IPS-18c (cell line): ENCODE data around the gene RPS13.
A peak's percentile ranks its signal among the peaks of the same experiment; 100 is the strongest.
"Not testable (repeated sequence)": the region's sequence is repeated elsewhere in the genome, so short reads cannot be mapped to it uniquely, and the experiment has no call there.

ENCODE experiments used
- H3K4me3 ChIP-seq: 2 replicates; pipeline ENCODE4 v1.7.0; 2013; ENCODE audit warnings: low read depth, mild to moderate bottlenecking, low read length, moderate library complexity; ENCODE audit not compliant: insufficient read depth
- H3K9me3 ChIP-seq: one replicate; pipeline ENCODE4 v1.6.1; 2013; ENCODE audit warnings: mild to moderate bottlenecking, low read length, moderate library complexity; ENCODE audit not compliant: control insufficient read depth, insufficient read depth

The RPS13 gene

DNA sequence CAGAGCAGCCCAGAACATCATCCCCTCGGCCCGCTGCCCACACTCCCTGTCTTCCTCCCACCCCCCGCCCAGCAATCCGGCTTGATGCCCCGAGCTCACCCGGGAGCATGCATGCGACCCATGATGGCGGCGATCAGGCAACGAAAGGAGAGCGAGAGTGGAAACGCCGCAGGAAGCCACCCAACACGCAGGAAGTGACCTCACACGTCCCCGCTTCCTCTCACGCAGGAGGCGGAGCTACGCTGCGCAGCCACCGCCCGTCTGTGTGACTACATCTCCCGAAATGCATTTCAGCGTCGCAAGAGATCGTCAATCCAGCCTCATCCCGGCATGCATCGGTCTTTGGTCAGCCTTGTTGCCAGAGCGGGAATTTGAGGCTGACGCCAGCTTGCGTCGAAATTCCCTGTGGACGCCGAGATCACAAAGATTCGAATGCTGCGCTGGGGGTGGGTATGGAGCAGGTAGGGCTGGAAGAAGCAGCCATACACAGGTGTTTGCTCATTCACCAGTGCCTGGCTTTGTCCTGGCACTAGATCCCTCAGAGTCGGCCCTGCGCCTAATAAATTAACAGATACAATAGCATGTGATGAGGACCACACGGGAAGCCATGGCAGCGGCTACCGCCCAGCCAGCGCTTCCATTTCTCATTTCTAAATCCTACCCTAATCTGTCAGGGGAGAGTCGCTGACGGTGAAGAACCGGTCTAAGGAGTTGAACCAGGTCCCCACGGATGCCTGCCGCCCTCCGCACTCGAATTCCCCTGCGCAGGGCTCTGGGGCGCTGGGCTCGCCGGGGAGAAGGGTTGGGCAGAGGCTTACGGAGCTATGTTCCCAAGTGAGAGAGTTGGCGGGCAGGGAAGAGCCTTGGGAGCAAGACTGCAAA, at the start of gene RPS13:
RPS13 (minus strand) TSS at position 148 of the 882 bp plus-strand sequence; CDS start at position 122, 26 bp downstream.
- no peaks in the 10 kb centered on the region for H3K9me3 ChIP-seq
- H3K4me3 ChIP-seq, result peak within 1 kb of the TSS; percentile 91

- no peak overlapping the region for H3K4me3 ChIP-seq
Observed at GRCh38 chr11:17121981-17122380, 44.5 kb upstream of the RPS13 start.

DNA sequence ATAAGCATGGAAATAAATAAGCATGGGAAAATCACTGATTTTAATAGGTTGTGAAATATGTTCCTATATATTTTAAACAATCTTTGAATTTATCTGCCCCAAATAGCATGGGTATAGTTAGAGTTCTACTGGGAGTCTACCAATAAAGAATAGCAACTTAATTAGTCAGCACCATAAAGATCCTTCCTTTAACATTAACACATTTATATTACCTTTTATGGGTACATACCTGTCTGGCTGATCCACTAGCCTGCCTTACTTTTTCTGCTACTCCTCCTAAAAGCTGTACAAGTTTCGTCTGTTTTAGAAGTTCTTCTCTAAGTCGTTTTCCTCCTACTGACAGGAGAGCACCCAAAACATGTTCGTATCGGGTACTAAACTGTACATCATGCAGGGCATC, 39.8 kb upstream of the RPS13 start:
- Histone ChIP-seq H3K4me3 (no peak overlapping the region), H3K9me3 (no peaks in the 10 kb centered on the region)

More at GRCh38 chr11:17121981-17122380, 44.5 kb upstream of the RPS13 start:
- H3K9me3 ChIP-seq, result no peaks in the 10 kb centered on the region

DNA sequence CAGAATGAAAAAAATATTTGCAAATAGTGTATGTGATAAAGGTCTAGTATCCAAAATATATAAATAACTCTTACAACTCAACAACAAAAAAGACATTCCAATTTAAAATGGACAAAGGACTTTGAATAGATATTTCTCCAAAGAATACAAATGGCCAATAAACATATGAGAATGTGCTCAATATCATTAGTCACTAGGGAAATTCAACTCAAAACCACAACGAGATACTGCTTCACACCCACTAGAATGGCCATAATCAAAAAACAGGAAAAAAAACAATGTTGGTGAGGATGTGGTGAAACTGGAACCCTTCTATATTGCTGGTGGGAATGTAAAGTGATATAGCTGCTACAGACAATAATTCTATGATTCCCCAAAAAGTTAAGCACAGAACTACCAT, 38.6 kb upstream of the RPS13 start:
- H3K4me3 ChIP-seq, result no peak overlapping the region
- H3K9me3 ChIP-seq, result no peaks in the 10 kb centered on the region

- not testable (repeated sequence) for H3K9me3 ChIP-seq, H3K4me3 ChIP-seq
Observed at GRCh38 chr11:17107745-17108144, 30.3 kb upstream of the RPS13 start.

- H3K4me3 ChIP-seq, H3K9me3 ChIP-seq: not testable (repeated sequence)
Observed at GRCh38 chr11:17105404-17106040, 28.1 kb upstream of the RPS13 start.

GRCh38 chr11:17102462-17102861, 25.0 kb upstream of the RPS13 start:
- no peaks in the 10 kb centered on the region for H3K9me3 ChIP-seq

GRCh38 chr11:17098658-17099057, 21.2 kb upstream of the RPS13 start:
- H3K9me3 ChIP-seq, result no peaks in the 10 kb centered on the region
- H3K4me3 ChIP-seq, result no peak overlapping the region

More at GRCh38 chr11:17102462-17102861, 25.0 kb upstream of the RPS13 start:
- H3K4me3 ChIP-seq, result no peak overlapping the region

DNA sequence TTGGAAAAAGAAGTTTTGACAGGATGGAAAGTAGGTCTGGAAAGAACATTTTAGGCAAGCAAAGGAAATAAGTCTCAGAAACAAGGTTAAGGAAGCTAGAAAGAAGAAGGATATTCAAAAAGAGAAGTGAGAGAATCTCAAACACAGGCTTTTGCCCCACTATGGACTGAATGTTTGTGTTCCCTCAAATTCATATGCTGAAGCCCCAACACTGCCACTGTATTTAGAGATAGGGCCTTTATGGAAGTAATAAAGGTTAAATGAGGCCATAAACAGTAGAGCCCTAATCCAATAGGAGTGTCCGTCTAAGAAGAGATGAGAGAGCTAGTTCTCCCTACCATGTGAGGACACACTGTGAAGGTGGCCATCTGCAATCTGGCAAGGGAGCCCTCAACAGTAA, 20.6 kb upstream of the RPS13 start:
- no peak overlapping the region for H3K4me3 ChIP-seq

GRCh38 chr11:17085976-17086375, 8.5 kb upstream of the RPS13 start:
- H3K9me3 ChIP-seq, H3K4me3 ChIP-seq: not testable (repeated sequence)

More for the DNA sequence above, 20.6 kb upstream of the RPS13 start:
- H3K9me3 ChIP-seq, result no peaks in the 10 kb centered on the region

DNA sequence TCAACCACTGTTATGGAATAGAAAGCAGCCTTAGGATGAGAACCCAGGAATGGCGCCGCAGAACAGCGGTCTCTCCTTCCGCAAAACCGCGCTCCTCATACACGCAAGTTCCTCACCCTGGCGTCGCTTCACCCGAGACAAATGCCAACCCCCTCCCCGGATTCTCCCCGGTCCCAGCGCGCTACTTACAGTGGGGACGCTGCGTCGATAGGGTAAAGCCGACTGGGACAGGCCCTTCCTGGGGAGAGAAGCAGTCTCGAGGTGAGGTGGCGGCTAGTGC, 287 bp downstream of the RPS13 start:
- H3K9me3 ChIP-seq, result no peaks in the 10 kb centered on the region
- H3K4me3 ChIP-seq, result peak overlapping the region; percentile 80

- no peaks in the 10 kb centered on the region for H3K9me3 ChIP-seq
- H3K4me3 ChIP-seq, result peak overlapping the region; percentile 80
Observed at GRCh38 chr11:17076517-17077239, 789 bp downstream of the RPS13 start.

DNA sequence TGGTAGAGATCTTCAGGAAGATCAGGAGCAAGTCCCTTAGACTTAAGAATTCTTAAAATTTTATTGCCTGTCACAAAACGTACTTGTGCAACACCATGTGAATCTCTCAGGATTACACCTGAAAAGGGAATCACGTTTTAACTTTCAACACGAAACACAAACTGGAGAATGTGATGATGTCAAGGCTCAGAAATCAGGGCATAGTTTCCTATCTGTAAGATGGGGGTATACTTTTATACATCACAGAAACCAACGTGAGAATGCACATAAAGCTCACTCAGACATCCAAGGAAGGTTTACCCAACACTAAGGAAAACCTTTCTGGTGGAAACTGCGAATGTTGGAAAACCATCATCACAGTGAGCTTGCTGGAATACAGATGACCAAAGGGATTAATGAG, 2.0 kb downstream of the RPS13 start:
- H3K4me3 ChIP-seq, result no peak overlapping the region

DNA sequence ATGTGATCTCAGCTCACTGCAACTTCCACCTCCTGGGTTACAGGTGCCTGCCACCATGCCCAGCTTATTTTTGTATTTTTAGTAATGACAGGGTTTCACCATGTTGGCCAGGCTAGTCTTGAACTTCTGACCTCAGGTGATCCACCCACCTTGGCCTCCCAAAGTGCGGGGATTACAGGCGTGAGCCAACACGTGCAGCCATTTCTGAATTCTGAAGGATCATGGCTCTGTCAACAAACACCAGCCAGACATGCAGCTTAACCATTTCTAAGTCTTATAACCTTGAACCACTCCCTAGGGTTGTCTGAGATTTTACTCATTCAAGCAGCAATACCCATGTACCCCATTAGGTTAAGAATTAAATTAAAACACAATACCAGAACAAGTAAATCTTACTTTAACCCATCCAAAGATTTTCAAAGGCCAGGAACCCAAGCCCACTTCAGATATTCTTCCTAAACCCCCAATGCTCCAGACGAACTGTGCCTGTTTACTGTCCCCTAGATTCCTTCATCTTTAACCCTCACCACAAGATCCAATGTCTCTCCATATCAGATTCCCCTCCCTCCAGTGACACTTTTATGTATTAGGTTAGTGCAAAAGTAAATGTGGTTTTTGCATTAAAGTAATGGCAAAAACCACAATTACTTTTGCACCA, 4.0 kb downstream of the RPS13 start:
- no peaks in the 10 kb centered on the region for H3K9me3 ChIP-seq
- no peak overlapping the region for H3K4me3 ChIP-seq

More for the DNA sequence above, 2.0 kb downstream of the RPS13 start:
- no peaks in the 10 kb centered on the region for H3K9me3 ChIP-seq

DNA sequence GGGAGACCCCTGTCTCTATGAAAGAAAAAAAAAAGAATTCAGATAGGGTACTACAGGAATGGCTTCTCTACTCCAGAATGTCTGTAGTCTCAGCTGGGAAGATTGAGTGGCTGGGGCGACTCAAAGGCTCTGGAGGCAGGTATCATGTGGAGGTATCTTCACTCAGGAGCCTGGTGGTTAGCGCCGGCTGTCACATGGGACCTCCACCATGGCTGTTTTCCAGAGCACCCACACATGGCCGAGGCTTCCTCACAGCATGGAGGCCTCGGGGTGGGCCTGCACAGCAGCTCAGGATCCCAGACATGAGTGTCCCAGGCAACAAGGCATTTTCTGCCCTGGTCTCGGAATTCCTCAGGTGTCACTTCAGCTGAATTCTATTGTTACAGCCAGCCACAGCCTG, 10.1 kb downstream of the RPS13 start:
- peaks cover 3% of the 10 kb centered on the region for H3K9me3 ChIP-seq
- no peak overlapping the region for H3K4me3 ChIP-seq

DNA sequence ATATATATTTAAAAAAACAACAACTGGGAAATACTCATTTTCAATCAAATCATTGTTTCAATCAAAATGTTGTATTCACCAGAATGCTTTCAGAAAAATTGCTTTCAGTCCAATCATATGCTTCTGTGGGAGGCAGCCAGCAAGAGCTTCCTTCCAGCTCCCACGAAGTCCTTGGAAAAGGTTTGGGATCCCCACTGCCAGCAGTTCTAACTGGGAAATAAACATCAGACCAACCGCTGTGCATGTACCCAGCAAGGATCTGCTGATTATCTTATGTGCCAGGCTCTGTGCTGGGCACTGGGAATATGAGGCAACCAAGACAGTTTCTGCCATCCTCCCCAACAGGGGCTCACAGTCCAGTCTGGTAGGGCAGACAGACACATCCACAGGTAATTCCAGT, 10.8 kb downstream of the RPS13 start:
- Histone ChIP-seq H3K4me3 (no peak overlapping the region), H3K9me3 (peaks cover 3% of the 10 kb centered on the region)

DNA sequence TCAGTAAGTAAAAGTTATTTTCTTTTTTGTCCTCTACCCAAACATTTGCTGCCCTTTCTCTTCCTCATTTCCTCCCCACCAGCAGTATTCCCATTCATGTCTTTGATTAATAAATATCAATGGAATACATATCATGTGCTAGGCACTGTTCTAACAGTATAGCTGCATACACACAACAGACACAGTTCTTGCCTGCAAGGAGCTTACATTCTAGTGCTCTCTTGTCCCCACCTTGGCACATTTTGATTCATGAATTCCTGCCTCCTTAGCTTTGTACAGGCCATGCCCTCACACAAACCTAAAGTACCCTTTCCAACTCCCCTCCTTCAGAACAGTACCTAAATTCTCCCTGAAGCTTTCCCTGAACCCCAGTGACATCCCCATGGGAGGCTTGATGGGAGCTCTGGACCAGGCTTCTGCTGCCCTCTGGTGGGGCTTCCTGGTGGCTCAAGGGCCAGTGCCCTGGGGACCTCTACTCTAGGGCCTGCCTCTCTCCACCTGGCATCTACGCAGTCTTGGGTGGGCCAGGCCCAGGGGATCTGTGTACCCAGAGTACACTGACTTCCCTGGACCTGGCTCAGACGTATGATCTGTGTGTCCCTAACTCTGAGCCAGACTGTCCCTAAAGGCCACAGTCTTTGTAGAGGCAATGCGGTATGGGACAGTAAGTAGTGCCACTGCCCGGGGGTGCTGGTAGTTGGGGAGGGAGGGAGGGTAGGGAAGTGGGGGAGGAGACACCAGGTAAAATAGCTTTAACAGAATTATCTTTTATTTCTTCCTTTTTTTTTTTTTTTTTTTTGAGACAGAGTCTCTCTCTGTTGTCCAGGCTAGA, 14.1 kb downstream of the RPS13 start:
- Histone ChIP-seq H3K4me3 (no peak overlapping the region), H3K9me3 (peaks cover 3% of the 10 kb centered on the region)
